Activated B cell treated with CpG ODN at 0.5 μM for 24 hours (primary cell): ENCODE data around the gene A3GALT2. TPM values are rescaled to one million over a fixed set of nuclear protein-coding genes. Genes with fewer than 3 reads are reported as not detected.

Experiments
- ATAC-seq: fragments of 200-7000 bp; cut with Tn5 transposase; one replicate; pipeline ENCODE4 v1.10.0; 2021; ENCODE audit warnings: low read depth, mild to moderate bottlenecking, moderate library complexity
- CTCF ChIA-PET: fragments of 350-600 bp; sonication (Branson Sonifier 250); formaldehyde crosslinking; loops from one replicate; lab custom pipeline; 2021; ENCODE audit warnings: antibody characterized with exemption; lab: Charles Lee
- POLR2A ChIA-PET: fragments of 350-600 bp; sonication (Branson Sonifier 250); formaldehyde crosslinking; loops from one replicate; lab custom pipeline; 2021; ENCODE audit warnings: antibody characterized with exemption; lab: Charles Lee
- DNase-seq: peaks from one replicate; pipeline ENCODE4 v3.0.0; 2022
- H3K27ac Mint-ChIP-seq: one replicate; pipeline ENCODE4 v1.8.0; 2020; ENCODE audit warnings: mixed read lengths
- H3K27me3 Mint-ChIP-seq: one replicate; pipeline ENCODE4 v1.8.0; 2021; ENCODE audit warnings: mixed read lengths
- H3K36me3 Mint-ChIP-seq: one replicate; pipeline ENCODE4 v1.8.0; 2021; ENCODE audit warnings: low read depth, mixed read lengths
- H3K4me1 Mint-ChIP-seq: one replicate; pipeline ENCODE4 v1.8.0; 2021; ENCODE audit warnings: mixed read lengths
- H3K4me3 Mint-ChIP-seq: one replicate; pipeline ENCODE4 v1.8.0; 2020; ENCODE audit warnings: mild to moderate bottlenecking, mixed read lengths
- H3K9me3 Mint-ChIP-seq: one replicate; pipeline ENCODE4 v1.8.0; 2020; ENCODE audit warnings: mixed read lengths
- CTCF ChIP-seq: fragments of 200-600 bp; IDR thresholded peaks from one replicate; pipeline ENCODE4 v1.8.0; 2022; ENCODE audit warnings: antibody characterized with exemption, mild to moderate bottlenecking
- intact Hi-C: fragments of 100-400 bp; cut with micrococcal nuclease; formaldehyde crosslinking; loops from one replicate; pipeline ENCODE4 v1.15.1; 2024
- total RNA-seq: library from RNA; stranded (reverse); gene quantifications from 2 replicates; pipeline ENCODE4 v1.2.3, GENCODE V29; 2022

The A3GALT2 gene
- total RNA-seq, 1 donor from 2014 or later: not detected

DNA sequence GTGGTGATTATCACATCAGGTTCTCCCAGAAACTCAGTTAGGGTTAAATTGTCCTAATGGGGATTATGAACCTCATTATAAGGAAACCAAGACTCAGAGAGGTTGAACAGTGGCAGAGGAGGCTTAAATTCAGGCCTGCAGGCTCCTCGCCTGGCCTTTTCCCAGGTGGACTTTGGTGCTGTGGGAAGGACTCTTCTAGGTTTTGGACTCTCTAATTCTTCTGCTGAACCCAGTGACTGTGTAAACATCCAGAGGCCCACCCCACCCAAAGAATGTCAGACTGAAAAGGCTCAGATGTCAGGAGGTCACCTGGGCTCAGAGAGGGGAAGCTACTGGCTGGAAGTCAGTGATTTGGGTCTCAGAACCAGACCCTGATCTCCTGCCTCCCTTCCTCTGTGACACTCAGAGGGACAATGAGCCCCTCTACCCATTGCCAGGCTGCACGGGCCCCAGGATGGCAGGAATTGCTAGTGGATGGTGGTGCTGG lies 62.1 kb downstream of the A3GALT2 start:
- TF ChIP-seq CTCF: no peak
- H3K27me3 Mint-ChIP-seq: no peaks in the 10 kb centered on the region
- H3K4me3 Mint-ChIP-seq: peak overlapping the region; percentile 97
- CTCF ChIA-PET: no interaction called here
- peaks cover 34% of the 10 kb centered on the region for H3K4me1 Mint-ChIP-seq
- no peak for DNase-seq
- H3K27ac Mint-ChIP-seq: no peak overlapping the region
- no peak for ATAC-seq
- peaks cover 10% of the 10 kb centered on the region for H3K36me3 Mint-ChIP-seq
- H3K9me3 Mint-ChIP-seq: no peaks in the 10 kb centered on the region
- POLR2A ChIA-PET: no interaction called here
- intact Hi-C loops: loop anchor here (5.0 kb wide), 3 partner anchors 38 to 442 kb away; partner anchors contain the start of genes S100PBP and YARS1

- peak overlapping the region; percentile 97 for H3K4me3 Mint-ChIP-seq
- no peaks in the 10 kb centered on the region for H3K9me3 Mint-ChIP-seq
- ATAC-seq (no peak), DNase-seq (no peak)
- intact Hi-C loops: loop anchor here (2.0 to 5.0 kb wide), 4 partner anchors 39 to 441 kb away; partner anchors contain the start of genes S100PBP and YARS1
- ChIA-PET CTCF (no interaction called here), POLR2A (interaction anchor here (0.6 to 1.6 kb wide), 4 partner anchors 8 to 175 kb away, joined by 3 to 9 read pairs (median 4); partner anchors contain the start of gene TRIM62)
- peak overlapping the region; percentile 95 for H3K27ac Mint-ChIP-seq
- peaks cover 34% of the 10 kb centered on the region for H3K4me1 Mint-ChIP-seq
- TF ChIP-seq CTCF: no peak
- no peaks in the 10 kb centered on the region for H3K27me3 Mint-ChIP-seq
- peaks cover 9% of the 10 kb centered on the region for H3K36me3 Mint-ChIP-seq
These were observed 62.9 kb downstream of the A3GALT2 start for GRCh38 chr1:33257772-33258712.

- intact Hi-C loops: loop anchor here (2.0 to 5.0 kb wide), 4 partner anchors 40 to 440 kb away; partner anchors contain the start of genes S100PBP and YARS1
- Mint-ChIP-seq H3K4me1 (peaks cover 34% of the 10 kb centered on the region), H3K27me3 (no peaks in the 10 kb centered on the region), H3K4me3 (peak overlapping the region; percentile 97), H3K36me3 (peaks cover 5% of the 10 kb centered on the region), H3K27ac (peak overlapping the region; percentile 95), H3K9me3 (no peaks in the 10 kb centered on the region)
- DNase-seq (no peak), ATAC-seq (no peak)
- CTCF ChIA-PET: no interaction called here
- no peak for TF ChIP-seq CTCF
- POLR2A ChIA-PET: interaction anchor here (0.6 to 1.6 kb wide), 5 partner anchors 8 to 175 kb away, joined by 3 to 9 read pairs (median 4); partner anchors contain the start of gene TRIM62
These were observed 63.6 kb downstream of the A3GALT2 start for GRCh38 chr1:33257207-33257771.

Other genes starting within 250 kb of the A3GALT2 start
- 0.82 and 0.93 TPM in 2 replicates for gene AZIN2, start 239.9 kb downstream of the A3GALT2 start, total RNA-seq
- gene TRIM62, start 139.1 kb downstream of the A3GALT2 start, total RNA-seq: 10.1 and 10.9 TPM in 2 replicates
- 14.1 and 17.7 TPM in 2 replicates for gene ZNF362, start 64.6 kb downstream of the A3GALT2 start, total RNA-seq
- gene PHC2, start 110.0 kb upstream of the A3GALT2 start, total RNA-seq: 16.4 and 18.1 TPM in 2 replicates
- 3.6 and 3.7 TPM in 2 replicates for gene ZSCAN20, start 151.5 kb upstream of the A3GALT2 start, total RNA-seq